ENCODE data around the gene ARHGAP10.

- TF ChIP-seq POLR2AphosphoS5 (IDR thresholded peaks at IDR 0.05; ENCODE audit: borderline replicate concordance, low read depth, low read length): no peak
- no peak for TF ChIP-seq FOXP2 (optimal IDR thresholded peaks at IDR 0.05; ENCODE audit: control extremely low read depth, extremely low read length, insufficient read depth)
- no peak for TF ChIP-seq EZH2 (IDR thresholded peaks at IDR 0.05)
Measured at GRCh38 chr4:147975325-147975724, 243.4 kb downstream of the ARHGAP10 start.
